K562 (cell line): ENCODE measurements around the gene BCR. TPM values are rescaled to one million over a fixed set of nuclear protein-coding genes. Genes with fewer than 3 reads are reported as not detected.

ENCODE experiments used
- ID3 ChIP-seq, 2 experiments: fragments of 250-450 bp in 1 of 2; fragments of 450-650 bp in 1 of 2; sonication (Bioruptor Pico) in 1 of 2; IDR thresholded peaks; 2 replicates each; pipeline versions ENCODE4 v1.6.1 to v1.8.0; 2016 to 2021; ENCODE audit warnings: mild to moderate bottlenecking in 2 of 2, moderate library complexity in 2 of 2, missing compliant biosample characterization in 1 of 2, missing genetic modification characterization in 1 of 2
- SFPQ ChIP-seq: fragments of 200-400 bp; formaldehyde crosslinking; IDR thresholded peaks from 2 replicates; pipeline ENCODE4 v1.6.1; 2017; ENCODE audit warnings: mild to moderate bottlenecking, low read depth, low read length, moderate library complexity
- XRCC4 ChIP-seq: IDR thresholded peaks from one replicate; pipeline ENCODE4 v1.6.1; 2011; ENCODE audit not compliant: insufficient read depth, insufficient read length; ENCODE audit errors: extremely low read depth
- ZNF280A ChIP-seq: fragments of 450-650 bp; IDR thresholded peaks from 2 replicates; pipeline ENCODE4 v1.6.1; 2018; ENCODE audit warnings: mild to moderate bottlenecking, low read depth; ENCODE audit not compliant: partially characterized antibody
- ZNF407 ChIP-seq: fragments of 450-650 bp; IDR thresholded peaks from 2 replicates; pipeline ENCODE4 v1.6.1; 2016; ENCODE audit warnings: low read depth
- ZNF644 ChIP-seq: fragments of 200-800 bp; sonication (Bioruptor generic); IDR thresholded peaks from 2 replicates; pipeline ENCODE4 v1.6.1; 2016; ENCODE audit warnings: low read depth, missing genetic modification characterization, missing compliant biosample characterization
- ZNF79 ChIP-seq: fragments of 250-450 bp; sonication (Bioruptor Pico); IDR thresholded peaks from 2 replicates; pipeline ENCODE4 v1.4.0; 2020; ENCODE audit warnings: low read depth, mild to moderate bottlenecking, moderate library complexity
- polyA plus RNA-seq, 8 experiments: library from polyadenylated mRNA; depleted of rRNA in 4 of 8; stranded (reverse) in 5 of 8; unstranded in 3 of 8; fragments of >200 nt; fragmentation: Nextera tagmentation in 2 of 8; fragmentation: Illumina TruSeq in 1 of 8; extraction: Ambion mirVana in 2 of 8; extraction: Trizol in 1 of 8; gene quantifications; 2 replicates each; pipeline versions ENCODE4 v1.2.1 to v1.2.3, GENCODE V29; 2011 to 2014; ENCODE audit warnings: inconsistent platforms in 1 of 8, missing spikeins in 1 of 8
- total RNA-seq, 7 experiments: library from RNA; depleted of rRNA in 6 of 7; stranded (reverse); fragments of >200 nt in 6 of 7; fragmentation: Illumina TruSeq in 2 of 7; extraction: Trizol in 2 of 7; gene quantifications; 2 replicates each; pipeline versions ENCODE4 v1.2.1 to v1.2.3, GENCODE V29; 2011 to 2021; ENCODE audit warnings: low replicate concordance in 1 of 7

The BCR gene
- total and polyA plus RNA-seq, 9 of the 15 experiments (the other 6 are each of a cell fraction or from before 2014, with no cell fraction given), result 0.41 to 150 (median 45.6) TPM

GRCh38 chr22:23218053-23218866 is 38.0 kb downstream of the BCR start (continued):
- TF ChIP-seq ZNF79 (CRISPR knock-in tag) (no peak), ZNF280A (no peak), ZNF407 (no peak), ZNF644 (tag) (no peak), ID3 (CRISPR knock-in tag; IDR thresholded peaks at IDR 0.05) (no peak), ID3 (tag; IDR thresholded peaks at IDR 0.05) (no peak), XRCC4 (no peak), SFPQ (no peak)
